ENCODE measurements around the gene PIP. TPM values are rescaled to one million over a fixed set of nuclear protein-coding genes. Genes with fewer than 3 reads are reported as not detected.
"Not testable (repeated sequence)": the region's sequence is repeated elsewhere in the genome, so short reads cannot be mapped to it uniquely, and the experiment has no call there.

PIP gene
- not detected in 2 replicates for total RNA-seq
- polyA plus RNA-seq (2012) = not detected

GRCh38 chr7:143131781-143132180 lies at the start of gene PIP:
TSS of gene PIP (plus strand) at chr7:143132077. CDS start at chr7:143132117, 40 bp downstream.
- no peak for DNase-seq (ENCODE audit: low read depth)

- DNase-seq (ENCODE audit: low read depth) = no peak
These were observed 46.8 kb upstream of the PIP start for GRCh38 chr7:143085109-143085508.

- DNase-seq (ENCODE audit: low read depth) = not testable (repeated sequence)
These were observed 46.3 kb upstream of the PIP start for GRCh38 chr7:143085610-143086009.

GRCh38 chr7:143088549-143089231 lies 43.2 kb upstream of the PIP start:
- not testable (repeated sequence) for DNase-seq (ENCODE audit: low read depth)

GRCh38 chr7:143096146-143096545 lies 35.7 kb upstream of the PIP start:
- DNase-seq (ENCODE audit: low read depth) = no peak

- DNase-seq (ENCODE audit: low read depth) = not testable (repeated sequence)
These were observed 32.3 kb upstream of the PIP start for GRCh38 chr7:143099579-143099978.

GRCh38 chr7:143104759-143105158 lies 27.1 kb upstream of the PIP start:
- no peak for DNase-seq (ENCODE audit: low read depth)

- not testable (repeated sequence) for DNase-seq (ENCODE audit: low read depth)
These were observed 23.9 kb upstream of the PIP start for GRCh38 chr7:143108019-143108418.

GRCh38 chr7:143117395-143117794 lies 14.5 kb upstream of the PIP start:
- DNase-seq (ENCODE audit: low read depth) = no peak

- DNase-seq (ENCODE audit: low read depth) = peak; percentile 62
These were observed 11.0 kb upstream of the PIP start for GRCh38 chr7:143120691-143121405.

GRCh38 chr7:143123326-143123725 lies 8.6 kb upstream of the PIP start:
- not testable (repeated sequence) for DNase-seq (ENCODE audit: low read depth)

- DNase-seq (ENCODE audit: low read depth) = peak; percentile 50
These were observed 5.7 kb upstream of the PIP start for GRCh38 chr7:143126146-143126545.

- no peak for DNase-seq (ENCODE audit: low read depth)
These were observed 2.8 kb upstream of the PIP start for GRCh38 chr7:143129051-143129450.

- no peak for DNase-seq (ENCODE audit: low read depth)
These were observed 2.4 kb upstream of the PIP start for GRCh38 chr7:143129477-143129876.

GRCh38 chr7:143130541-143130940 lies 1.3 kb upstream of the PIP start:
- DNase-seq (ENCODE audit: low read depth) = peak; percentile 30

- DNase-seq (ENCODE audit: low read depth) = no peak
These were observed 15.2 kb downstream of the PIP start for GRCh38 chr7:143147070-143147469.

- no peak for DNase-seq (ENCODE audit: low read depth)
These were observed 16.2 kb downstream of the PIP start for GRCh38 chr7:143148050-143148449.

- DNase-seq (ENCODE audit: low read depth) = no peak
These were observed 16.8 kb downstream of the PIP start for GRCh38 chr7:143148651-143149050.

- DNase-seq (ENCODE audit: low read depth) = not testable (repeated sequence)
These were observed 18.8 kb downstream of the PIP start for GRCh38 chr7:143150696-143151095.

- not testable (repeated sequence) for DNase-seq (ENCODE audit: low read depth)
These were observed 26.7 kb downstream of the PIP start for GRCh38 chr7:143158617-143159016.

- no peak for DNase-seq (ENCODE audit: low read depth)
These were observed 39.8 kb downstream of the PIP start for GRCh38 chr7:143171697-143172096.

- peak; percentile 74 for DNase-seq (ENCODE audit: low read depth)
These were observed 40.5 kb downstream of the PIP start for GRCh38 chr7:143172354-143172753.

GRCh38 chr7:143176128-143176527 lies 44.3 kb downstream of the PIP start:
- DNase-seq (ENCODE audit: low read depth) = no peak

All from myocyte (in vitro differentiated cells).